Tibial nerve (tissue), 4 donors: ENCODE measurements around the gene LDAH. TPM values are rescaled to one million over a fixed set of nuclear protein-coding genes. Genes with fewer than 3 reads are reported as not detected.
A peak's percentile ranks its signal among the peaks of the same experiment; 100 is the strongest.

Source experiments
- DNase-seq, 2 donors: peaks; one replicate each; pipeline ENCODE4 v3.0.0-alpha.2; 2019; ENCODE audit warnings: low spot score in 2 of 2
- H3K27ac ChIP-seq, 4 donors: fragments of 200-600 bp; sonication (generic) in 3 of 4; one replicate each; pipeline ENCODE4 v1.5.1; 2017 to 2019; ENCODE audit warnings: mild to moderate bottlenecking in 1 of 4
- H3K27me3 ChIP-seq, 2 donors: fragments of 200-600 bp; sonication (generic) in 1 of 2; one replicate each; pipeline versions ENCODE4 v1.5.1 to v1.6.0; 2017 to 2019
- H3K36me3 ChIP-seq, 3 donors: fragments of 200-600 bp; sonication (generic); one replicate each; pipeline ENCODE4 v1.5.1; 2018 to 2019
- H3K4me1 ChIP-seq, 4 donors: fragments of 200-600 bp; sonication (generic) in 3 of 4; one replicate each; pipeline ENCODE4 v1.5.1; 2017 to 2019
- H3K4me3 ChIP-seq, 4 donors: fragments of 200-600 bp; sonication (generic) in 3 of 4; one replicate each; pipeline ENCODE4 v1.5.1; 2017 to 2019; ENCODE audit warnings: mild to moderate bottlenecking in 1 of 4, moderate library complexity in 1 of 4
- H3K9me3 ChIP-seq, 4 donors: fragments of 200-600 bp; sonication (generic) in 3 of 4; one replicate each; pipeline ENCODE4 v1.5.1; 2017 to 2019
- EP300 ChIP-seq, 2 donors: sonication (generic); formaldehyde crosslinking; IDR thresholded peaks; one replicate each; pipeline ENCODE4 v1.6.1; 2017; ENCODE audit warnings: antibody characterized with exemption in 2 of 2, mild to moderate bottlenecking in 1 of 2
- POLR2A ChIP-seq, 2 donors: fragments of 450-650 bp; IDR thresholded peaks; one replicate each; pipeline ENCODE4 v1.6.1; 2017; ENCODE audit warnings: antibody characterized with exemption in 2 of 2, mild to moderate bottlenecking in 2 of 2, moderate library complexity in 2 of 2
- WGBS, 2 donors: methylation state at CpG; one replicate each; pipeline ENCODE4 v1.1.5; 2018; 5-methylcytosine and 5-hydroxymethylcytosine counted together
- total RNA-seq, 4 donors: library from RNA; depleted of rRNA; stranded (reverse); fragments of >200 nt; gene quantifications; one replicate each; pipeline ENCODE4 v1.1.0, GENCODE V29; 2016
- TF ChIP-seq, protein P1 (sequence below), 5 experiments: fragments of 200-600 bp in 3 of 5; fragments of 450-650 bp in 2 of 5; sonication (generic) in 3 of 5; IDR thresholded peaks; one replicate each; pipeline ENCODE4 v1.5.1; 2016 to 2019; ENCODE audit warnings: antibody characterized with exemption in 5 of 5, mild to moderate bottlenecking in 3 of 5, moderate library complexity in 2 of 5

Gene LDAH
- total RNA-seq, 4 donors from 2014 or later = 13.4 to 27.1 (median 15.7) TPM

GRCh38 chr2:20698916-20699613, 123.8 kb downstream of the LDAH start:
- TF ChIP-seq POLR2A (IDR thresholded peaks at IDR 0.05) (no peak), EP300 (IDR thresholded peaks at IDR 0.05) (no peak)
- TF ChIP-seq, protein P1, sequence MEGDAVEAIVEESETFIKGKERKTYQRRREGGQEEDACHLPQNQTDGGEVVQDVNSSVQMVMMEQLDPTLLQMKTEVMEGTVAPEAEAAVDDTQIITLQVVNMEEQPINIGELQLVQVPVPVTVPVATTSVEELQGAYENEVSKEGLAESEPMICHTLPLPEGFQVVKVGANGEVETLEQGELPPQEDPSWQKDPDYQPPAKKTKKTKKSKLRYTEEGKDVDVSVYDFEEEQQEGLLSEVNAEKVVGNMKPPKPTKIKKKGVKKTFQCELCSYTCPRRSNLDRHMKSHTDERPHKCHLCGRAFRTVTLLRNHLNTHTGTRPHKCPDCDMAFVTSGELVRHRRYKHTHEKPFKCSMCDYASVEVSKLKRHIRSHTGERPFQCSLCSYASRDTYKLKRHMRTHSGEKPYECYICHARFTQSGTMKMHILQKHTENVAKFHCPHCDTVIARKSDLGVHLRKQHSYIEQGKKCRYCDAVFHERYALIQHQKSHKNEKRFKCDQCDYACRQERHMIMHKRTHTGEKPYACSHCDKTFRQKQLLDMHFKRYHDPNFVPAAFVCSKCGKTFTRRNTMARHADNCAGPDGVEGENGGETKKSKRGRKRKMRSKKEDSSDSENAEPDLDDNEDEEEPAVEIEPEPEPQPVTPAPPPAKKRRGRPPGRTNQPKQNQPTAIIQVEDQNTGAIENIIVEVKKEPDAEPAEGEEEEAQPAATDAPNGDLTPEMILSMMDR (IDR thresholded peaks at IDR 0.05) = no peak
- Histone ChIP-seq H3K4me3 (no peak overlapping the region), H3K36me3 (peaks cover 0 to 27% (median 0%) of the 10 kb centered on the region in 3 donors), H3K9me3 (no peaks in the 10 kb centered on the region), H3K27ac (peak overlapping the region in 1 of 4 donors; percentile 3), H3K4me1 (peaks cover 0 to 7% (median 1%) of the 10 kb centered on the region in 4 donors), H3K27me3 (no peaks in the 10 kb centered on the region)
- WGBS, 2 donors = 40 to 41% methylated on average over 4 of the region's 4 CpGs
- no peak for DNase-seq

DNA sequence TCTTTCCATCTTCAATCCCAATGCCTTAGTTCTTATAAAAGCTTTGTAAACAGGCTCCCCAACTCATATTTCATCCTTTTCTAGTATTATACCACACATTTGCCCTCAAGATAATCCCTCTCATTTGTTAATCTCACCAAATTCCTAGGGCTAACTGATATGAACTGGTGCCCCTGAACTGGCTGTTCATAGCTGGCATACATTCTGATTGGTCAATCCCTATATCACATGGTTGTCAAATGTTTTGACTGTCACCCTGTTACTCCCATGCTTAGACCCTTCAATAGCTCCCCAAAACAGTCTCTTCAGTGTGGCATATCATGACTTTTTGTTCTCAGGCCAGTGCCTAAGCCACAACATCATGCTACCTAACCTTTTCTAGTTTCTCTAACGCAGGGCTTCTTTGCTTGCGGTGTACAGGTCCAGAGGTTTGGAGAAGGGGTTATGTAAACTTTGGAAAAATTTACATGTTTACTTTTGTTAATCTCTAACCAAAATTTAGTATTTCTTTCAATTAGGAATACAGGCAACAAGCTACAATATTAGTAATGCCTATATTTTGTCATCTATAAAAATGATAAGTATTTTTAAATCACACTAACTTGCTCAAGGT, 125.5 kb downstream of the LDAH start:
- Histone ChIP-seq H3K27me3 (no peaks in the 10 kb centered on the region), H3K27ac (no peak overlapping the region), H3K4me3 (no peak overlapping the region), H3K36me3 (peaks cover 0 to 40% (median 5%) of the 10 kb centered on the region in 3 donors), H3K4me1 (peaks cover 0 to 7% (median 1%) of the 10 kb centered on the region in 4 donors), H3K9me3 (no peaks in the 10 kb centered on the region)
- no peak for DNase-seq
- no peak for TF ChIP-seq EP300 (IDR thresholded peaks at IDR 0.05)
- TF ChIP-seq, protein P1 (IDR thresholded peaks at IDR 0.05) = no peak
- TF ChIP-seq POLR2A (IDR thresholded peaks at IDR 0.05) = no peak
- WGBS, 2 donors = 92 to 99% methylated on average over 2 of the region's 2 CpGs

- no peak overlapping the region for H3K27ac ChIP-seq
- no peaks in the 10 kb centered on the region for H3K27me3 ChIP-seq
- no peak overlapping the region for H3K4me3 ChIP-seq
- TF ChIP-seq POLR2A (IDR thresholded peaks at IDR 0.05) = no peak
- TF ChIP-seq, protein P1 (IDR thresholded peaks at IDR 0.05) = no peak
- peaks cover 0 to 7% (median 1%) of the 10 kb centered on the region in 4 donors for H3K4me1 ChIP-seq
- DNase-seq = no peak
- peaks cover 0 to 40% (median 5%) of the 10 kb centered on the region in 3 donors for H3K36me3 ChIP-seq
- 88 to 92% methylated on average over 2 of the region's 2 CpGs for WGBS, 2 donors
- no peaks in the 10 kb centered on the region for H3K9me3 ChIP-seq
Observed at GRCh38 chr2:20696366-20696765, 126.5 kb downstream of the LDAH start.

DNA sequence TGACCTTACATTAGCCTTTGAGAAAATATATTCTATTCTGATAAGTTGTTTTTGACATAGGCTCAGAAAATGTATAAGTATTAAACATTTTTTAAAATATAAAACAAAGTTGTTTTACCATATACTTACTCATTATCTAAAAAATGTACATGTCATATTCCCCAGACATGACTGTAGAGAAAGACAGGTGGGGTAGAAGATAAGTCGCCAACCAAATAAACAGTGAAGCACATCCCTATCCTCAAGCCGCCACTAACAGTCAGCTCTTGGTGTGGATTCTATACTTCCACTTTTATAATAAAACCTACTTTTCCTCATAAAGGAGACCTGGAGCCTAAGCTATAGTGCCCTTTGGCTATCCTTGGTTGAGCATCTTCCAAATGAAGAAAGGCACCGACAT, 129.6 kb downstream of the LDAH start:
- peaks cover 0 to 53% (median 5%) of the 10 kb centered on the region in 3 donors for H3K36me3 ChIP-seq
- TF ChIP-seq, protein P1 (IDR thresholded peaks at IDR 0.05) = no peak
- no peak for TF ChIP-seq POLR2A (IDR thresholded peaks at IDR 0.05)
- TF ChIP-seq EP300 (IDR thresholded peaks at IDR 0.05) = no peak
- H3K4me3 ChIP-seq = no peak overlapping the region
- H3K27me3 ChIP-seq = no peaks in the 10 kb centered on the region
- whole genome bisulfite sequencing, 2 donors = 93 to 95% methylated on average over 3 of the region's 3 CpGs
- H3K9me3 ChIP-seq = no peaks in the 10 kb centered on the region
- H3K27ac ChIP-seq = no peak overlapping the region
- H3K4me1 ChIP-seq = no peaks in the 10 kb centered on the region
- DNase-seq = no peak

- TF ChIP-seq POLR2A (IDR thresholded peaks at IDR 0.05) = no peak
- Histone ChIP-seq H3K27ac (no peak overlapping the region), H3K9me3 (no peaks in the 10 kb centered on the region), H3K4me3 (no peak overlapping the region), H3K27me3 (no peaks in the 10 kb centered on the region), H3K4me1 (no peaks in the 10 kb centered on the region), H3K36me3 (peaks cover 0 to 63% (median 5%) of the 10 kb centered on the region in 3 donors)
- 76 to 87% methylated on average over 2 of the region's 2 CpGs for WGBS, 2 donors
- DNase-seq = no peak
Observed at GRCh38 chr2:20692081-20692480, 130.8 kb downstream of the LDAH start.
